Liver (tissue), 3 donors: ENCODE results near the gene SPINK2.

Experiments used
- CTCF ChIP-seq: fragments of 150-350 bp; IDR thresholded peaks from 2 replicates; pipeline ENCODE4 v1.5.1; 2017; ENCODE audit warnings: improper control_type of control experiment, low read depth, low read length; ENCODE audit not compliant: missing input control
- EGR1 ChIP-seq, 2 donors: IDR thresholded peaks; 2 replicates each; pipeline ENCODE4 v1.6.1; 2016 to 2018; ENCODE audit warnings: antibody characterized with exemption in 2 of 2, low read depth in 2 of 2
- FOXA1 ChIP-seq: IDR thresholded peaks from 2 replicates; pipeline ENCODE4 v1.6.1; 2016; ENCODE audit warnings: antibody characterized with exemption
- GABPA ChIP-seq, 2 donors: IDR thresholded peaks in 1 of 2; conservative IDR thresholded peaks in 1 of 2; 2 replicates each; pipeline ENCODE4 v1.6.1; 2016; ENCODE audit warnings: antibody characterized with exemption in 2 of 2, mild to moderate bottlenecking in 1 of 2, moderate library complexity in 1 of 2
- HNF4A ChIP-seq, 2 donors: conservative IDR thresholded peaks; 2 replicates each; pipeline ENCODE4 v1.6.1; 2016; ENCODE audit warnings: antibody characterized with exemption in 2 of 2, mild to moderate bottlenecking in 2 of 2
- JUND ChIP-seq, 2 donors: IDR thresholded peaks; 2 replicates each; pipeline ENCODE4 v1.6.1; 2016; ENCODE audit warnings: antibody characterized with exemption in 2 of 2
- MAX ChIP-seq: IDR thresholded peaks from 2 replicates; pipeline ENCODE4 v1.6.1; 2016; ENCODE audit warnings: antibody characterized with exemption
- RAD21 ChIP-seq, 2 donors: IDR thresholded peaks; 2 replicates each; pipeline ENCODE4 v1.6.1; 2016; ENCODE audit warnings: antibody characterized with exemption in 2 of 2, mild to moderate bottlenecking in 2 of 2
- RXRA ChIP-seq, 2 donors: IDR thresholded peaks; 2 replicates each; pipeline ENCODE4 v1.6.1; 2017 to 2018; ENCODE audit warnings: antibody characterized with exemption in 2 of 2, mild to moderate bottlenecking in 1 of 2
- SP1 ChIP-seq: IDR thresholded peaks from 2 replicates; pipeline ENCODE4 v1.6.1; 2018; ENCODE audit warnings: antibody characterized with exemption, mild to moderate bottlenecking
- TAF1 ChIP-seq: conservative IDR thresholded peaks from 2 replicates; pipeline ENCODE4 v1.6.1; 2016; ENCODE audit warnings: antibody characterized with exemption, mild to moderate bottlenecking
- YY1 ChIP-seq: IDR thresholded peaks from 2 replicates; pipeline ENCODE4 v1.6.1; 2016; ENCODE audit warnings: antibody characterized with exemption, mild to moderate bottlenecking
- TF ChIP-seq, protein P1 (sequence below): IDR thresholded peaks from 2 replicates; pipeline ENCODE4 v1.6.1; 2016; ENCODE audit warnings: antibody characterized with exemption
- TF ChIP-seq, protein P2 (sequence below): IDR thresholded peaks from 2 replicates; pipeline ENCODE4 v1.6.1; 2016; ENCODE audit warnings: antibody characterized with exemption, mild to moderate bottlenecking
- donor health status: healthy.
- donor health status: healthy.

GRCh38 chr4:56796211-56796610 lies 25.3 kb downstream of the SPINK2 start:
- no peak for TF ChIP-seq CTCF
- no peak for TF ChIP-seq HNF4A (conservative IDR thresholded peaks at IDR 0.05)
- no peak for TF ChIP-seq MAX
- no peak for TF ChIP-seq SP1
- no peak for TF ChIP-seq YY1
- no peak for TF ChIP-seq JUND (IDR thresholded peaks at IDR 0.05)
- TF ChIP-seq RXRA (IDR thresholded peaks at IDR 0.05): no peak
- TF ChIP-seq RAD21 (IDR thresholded peaks at IDR 0.05): no peak
- TF ChIP-seq TAF1: no peak
- TF ChIP-seq, protein P1, sequence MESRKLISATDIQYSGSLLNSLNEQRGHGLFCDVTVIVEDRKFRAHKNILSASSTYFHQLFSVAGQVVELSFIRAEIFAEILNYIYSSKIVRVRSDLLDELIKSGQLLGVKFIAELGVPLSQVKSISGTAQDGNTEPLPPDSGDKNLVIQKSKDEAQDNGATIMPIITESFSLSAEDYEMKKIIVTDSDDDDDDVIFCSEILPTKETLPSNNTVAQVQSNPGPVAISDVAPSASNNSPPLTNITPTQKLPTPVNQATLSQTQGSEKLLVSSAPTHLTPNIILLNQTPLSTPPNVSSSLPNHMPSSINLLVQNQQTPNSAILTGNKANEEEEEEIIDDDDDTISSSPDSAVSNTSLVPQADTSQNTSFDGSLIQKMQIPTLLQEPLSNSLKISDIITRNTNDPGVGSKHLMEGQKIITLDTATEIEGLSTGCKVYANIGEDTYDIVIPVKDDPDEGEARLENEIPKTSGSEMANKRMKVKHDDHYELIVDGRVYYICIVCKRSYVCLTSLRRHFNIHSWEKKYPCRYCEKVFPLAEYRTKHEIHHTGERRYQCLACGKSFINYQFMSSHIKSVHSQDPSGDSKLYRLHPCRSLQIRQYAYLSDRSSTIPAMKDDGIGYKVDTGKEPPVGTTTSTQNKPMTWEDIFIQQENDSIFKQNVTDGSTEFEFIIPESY: no peak
- TF ChIP-seq EGR1 (IDR thresholded peaks at IDR 0.05; ENCODE audit: low read depth in 2 of 2): no peak
- TF ChIP-seq, protein P2, sequence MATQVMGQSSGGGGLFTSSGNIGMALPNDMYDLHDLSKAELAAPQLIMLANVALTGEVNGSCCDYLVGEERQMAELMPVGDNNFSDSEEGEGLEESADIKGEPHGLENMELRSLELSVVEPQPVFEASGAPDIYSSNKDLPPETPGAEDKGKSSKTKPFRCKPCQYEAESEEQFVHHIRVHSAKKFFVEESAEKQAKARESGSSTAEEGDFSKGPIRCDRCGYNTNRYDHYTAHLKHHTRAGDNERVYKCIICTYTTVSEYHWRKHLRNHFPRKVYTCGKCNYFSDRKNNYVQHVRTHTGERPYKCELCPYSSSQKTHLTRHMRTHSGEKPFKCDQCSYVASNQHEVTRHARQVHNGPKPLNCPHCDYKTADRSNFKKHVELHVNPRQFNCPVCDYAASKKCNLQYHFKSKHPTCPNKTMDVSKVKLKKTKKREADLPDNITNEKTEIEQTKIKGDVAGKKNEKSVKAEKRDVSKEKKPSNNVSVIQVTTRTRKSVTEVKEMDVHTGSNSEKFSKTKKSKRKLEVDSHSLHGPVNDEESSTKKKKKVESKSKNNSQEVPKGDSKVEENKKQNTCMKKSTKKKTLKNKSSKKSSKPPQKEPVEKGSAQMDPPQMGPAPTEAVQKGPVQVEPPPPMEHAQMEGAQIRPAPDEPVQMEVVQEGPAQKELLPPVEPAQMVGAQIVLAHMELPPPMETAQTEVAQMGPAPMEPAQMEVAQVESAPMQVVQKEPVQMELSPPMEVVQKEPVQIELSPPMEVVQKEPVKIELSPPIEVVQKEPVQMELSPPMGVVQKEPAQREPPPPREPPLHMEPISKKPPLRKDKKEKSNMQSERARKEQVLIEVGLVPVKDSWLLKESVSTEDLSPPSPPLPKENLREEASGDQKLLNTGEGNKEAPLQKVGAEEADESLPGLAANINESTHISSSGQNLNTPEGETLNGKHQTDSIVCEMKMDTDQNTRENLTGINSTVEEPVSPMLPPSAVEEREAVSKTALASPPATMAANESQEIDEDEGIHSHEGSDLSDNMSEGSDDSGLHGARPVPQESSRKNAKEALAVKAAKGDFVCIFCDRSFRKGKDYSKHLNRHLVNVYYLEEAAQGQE: no peak
- no peak for TF ChIP-seq GABPA (IDR thresholded peaks at IDR 0.05 in 1 of 2, conservative IDR thresholded peaks at IDR 0.05 in 1 of 2)
- TF ChIP-seq FOXA1: no peak
